ENCODE data around the gene DUSP6. TPM values are rescaled to one million over a fixed set of nuclear protein-coding genes. Genes with fewer than 3 reads are reported as not detected.
"Not testable (repeated sequence)": the region's sequence is repeated elsewhere in the genome, so short reads cannot be mapped to it uniquely, and the experiment has no call there.

The DUSP6 gene
- total and polyA plus RNA-seq, 4 donors, result 19.8 to 96.8 (median 64.0) TPM

- WGBS, 2 donors, result 77 to 81% methylated on average over 10 of the region's 10 CpGs
- peak; percentile 71 to 73 for DNase-seq
- peak; percentile 63 for ATAC-seq (ENCODE audit: low FRiP score)
Observed at GRCh38 chr12:89345830-89346740, 6.2 kb downstream of the DUSP6 start.

DNA sequence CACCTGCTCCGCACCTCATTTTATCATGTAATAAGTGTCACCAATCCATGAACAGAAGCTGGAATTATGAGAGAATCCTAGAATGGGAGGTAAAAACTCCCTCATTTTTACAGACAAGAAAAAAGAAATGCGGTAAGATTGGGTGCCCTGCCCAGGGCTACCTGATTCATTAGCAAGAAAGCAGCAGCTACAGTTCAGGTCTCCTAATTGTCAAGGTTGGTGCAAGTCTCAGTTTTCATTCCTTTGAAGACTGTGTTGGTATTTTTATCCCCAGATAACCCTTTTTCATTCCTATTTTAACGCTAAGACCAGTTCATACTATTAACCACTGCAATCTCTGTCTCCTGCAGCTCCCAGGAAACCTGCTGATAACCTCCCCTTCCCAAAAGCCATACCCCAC, 6.9 kb downstream of the DUSP6 start:
- DNase-seq (no peak), ATAC-seq (ENCODE audit: low FRiP score) (no peak)
- Histone ChIP-seq H3K27me3 (ENCODE audit: control insufficient read depth in 1 of 2, insufficient read depth in 2 of 2, low read length in 1 of 2) (no peaks in the 10 kb centered on the region), H3K9me3 (ENCODE audit: control insufficient read depth, low read length) (no peaks in the 10 kb centered on the region), H3K36me3 (ENCODE audit: control insufficient read depth in 1 of 2, insufficient read depth in 2 of 2, low read length in 1 of 2) (no peaks in the 10 kb centered on the region), H3K4me1 (ENCODE audit: control insufficient read depth in 1 of 2, insufficient read depth in 2 of 2, low read length in 2 of 2) (peaks cover 1 to 14% of the 10 kb centered on the region in 2 donors), H3K4me3 (ENCODE audit: low read length in 2 of 2) (no peak overlapping the region), H3K27ac (ENCODE audit: low read depth in 1 of 2, low read length in 2 of 2) (no peak overlapping the region)
- 87 to 89% methylated on average over 3 of the region's 3 CpGs for WGBS, 2 donors
- intact Hi-C loops (cut with DNase I), result loop anchor here in 1 of 2 donors (5.0 kb wide), 1 partner anchor 182 kb away; the partner anchor contains the start of gene POC1B

More at GRCh38 chr12:89345830-89346740, 6.2 kb downstream of the DUSP6 start:
- Histone ChIP-seq H3K36me3 (ENCODE audit: control insufficient read depth in 1 of 2, insufficient read depth in 2 of 2, low read length in 1 of 2) (no peaks in the 10 kb centered on the region), H3K27ac (ENCODE audit: low read depth in 1 of 2, low read length in 2 of 2) (peak overlapping the region; percentile 24 to 42), H3K4me3 (ENCODE audit: low read length in 2 of 2) (no peak overlapping the region), H3K9me3 (ENCODE audit: control insufficient read depth, low read length) (no peaks in the 10 kb centered on the region), H3K27me3 (ENCODE audit: control insufficient read depth in 1 of 2, insufficient read depth in 2 of 2, low read length in 1 of 2) (no peaks in the 10 kb centered on the region), H3K4me1 (ENCODE audit: control insufficient read depth in 1 of 2, insufficient read depth in 2 of 2, low read length in 2 of 2) (peaks cover 1 to 14% of the 10 kb centered on the region in 2 donors)
- intact Hi-C loops (cut with DNase I), result loop anchor here in 1 of 2 donors (5.0 kb wide), 1 partner anchor 181 kb away; the partner anchor contains the start of gene POC1B

- Histone ChIP-seq H3K4me3 (ENCODE audit: low read length in 2 of 2) (no peak overlapping the region), H3K9me3 (ENCODE audit: control insufficient read depth, low read length) (no peaks in the 10 kb centered on the region), H3K36me3 (ENCODE audit: control insufficient read depth in 1 of 2, insufficient read depth in 2 of 2, low read length in 1 of 2) (no peaks in the 10 kb centered on the region), H3K27ac (ENCODE audit: low read depth in 1 of 2, low read length in 2 of 2) (no peak overlapping the region), H3K4me1 (ENCODE audit: control insufficient read depth in 1 of 2, insufficient read depth in 2 of 2, low read length in 2 of 2) (peaks cover 1 to 14% of the 10 kb centered on the region in 2 donors), H3K27me3 (ENCODE audit: control insufficient read depth in 1 of 2, insufficient read depth in 2 of 2, low read length in 1 of 2) (no peaks in the 10 kb centered on the region)
- DNase-seq (no peak), ATAC-seq (ENCODE audit: low FRiP score) (no peak)
- WGBS, 2 donors, result 90 to 91% methylated on average over 3 of the region's 3 CpGs
- intact Hi-C loops (cut with DNase I), result loop anchor here in 1 of 2 donors (5.0 kb wide), 1 partner anchor 182 kb away; the partner anchor contains the start of gene POC1B
Observed at GRCh38 chr12:89344862-89345202, 7.5 kb downstream of the DUSP6 start.

DNA sequence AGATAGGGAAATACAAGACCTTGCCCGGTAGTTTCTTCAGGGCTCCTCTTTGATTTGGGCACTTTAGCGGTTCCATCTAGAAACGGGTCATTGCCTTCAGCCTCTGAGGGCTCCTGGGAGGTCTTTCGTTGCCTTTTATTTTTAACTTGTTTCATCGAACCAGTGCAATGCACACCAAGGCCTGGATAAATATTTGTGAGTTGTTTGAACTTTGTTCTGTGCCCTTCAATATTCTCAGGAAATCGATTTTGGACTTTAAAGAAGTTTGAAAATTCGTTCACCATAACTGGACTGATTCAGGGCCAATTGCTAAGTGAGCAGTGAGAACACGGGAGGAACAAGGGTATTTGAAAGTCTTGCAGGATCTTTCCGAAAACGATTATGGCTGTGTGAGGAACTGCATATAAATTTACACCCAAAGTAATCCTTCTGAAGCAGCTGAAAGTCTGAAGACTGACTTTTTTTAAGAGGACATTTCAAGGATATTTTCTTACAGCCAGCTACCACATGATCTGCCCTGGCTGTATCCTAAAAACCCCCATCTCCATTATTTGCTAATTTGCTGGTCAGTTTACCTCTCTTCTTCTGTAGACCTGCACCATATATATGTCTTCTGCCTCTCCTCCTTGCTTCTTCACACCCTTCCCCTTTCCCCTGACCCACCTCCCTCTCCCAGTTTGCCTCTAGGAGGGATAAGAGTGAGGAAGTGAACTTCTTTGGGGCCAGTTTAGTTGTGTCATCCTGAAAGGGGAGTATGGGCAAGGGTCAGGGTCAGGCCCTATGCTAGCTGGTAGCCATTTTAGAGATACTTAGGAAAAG, 8.0 kb downstream of the DUSP6 start:
- no peaks in the 10 kb centered on the region for H3K27me3 ChIP-seq (ENCODE audit: control insufficient read depth in 1 of 2, insufficient read depth in 2 of 2, low read length in 1 of 2)
- intact Hi-C loops (cut with DNase I), result no loop called here
- ATAC-seq (ENCODE audit: low FRiP score) (no peak), DNase-seq (no peak)
- 81 to 84% methylated on average over 10 of the region's 10 CpGs for WGBS, 2 donors
- peaks cover 1 to 14% of the 10 kb centered on the region in 2 donors for H3K4me1 ChIP-seq (ENCODE audit: control insufficient read depth in 1 of 2, insufficient read depth in 2 of 2, low read length in 2 of 2)
- H3K27ac ChIP-seq (ENCODE audit: low read depth in 1 of 2, low read length in 2 of 2), result peak overlapping the region in 1 of 2 donors; percentile 4
- no peak overlapping the region for H3K4me3 ChIP-seq (ENCODE audit: low read length in 2 of 2)
- no peaks in the 10 kb centered on the region for H3K9me3 ChIP-seq (ENCODE audit: control insufficient read depth, low read length)
- H3K36me3 ChIP-seq (ENCODE audit: control insufficient read depth in 1 of 2, insufficient read depth in 2 of 2, low read length in 1 of 2), result no peaks in the 10 kb centered on the region

DNA sequence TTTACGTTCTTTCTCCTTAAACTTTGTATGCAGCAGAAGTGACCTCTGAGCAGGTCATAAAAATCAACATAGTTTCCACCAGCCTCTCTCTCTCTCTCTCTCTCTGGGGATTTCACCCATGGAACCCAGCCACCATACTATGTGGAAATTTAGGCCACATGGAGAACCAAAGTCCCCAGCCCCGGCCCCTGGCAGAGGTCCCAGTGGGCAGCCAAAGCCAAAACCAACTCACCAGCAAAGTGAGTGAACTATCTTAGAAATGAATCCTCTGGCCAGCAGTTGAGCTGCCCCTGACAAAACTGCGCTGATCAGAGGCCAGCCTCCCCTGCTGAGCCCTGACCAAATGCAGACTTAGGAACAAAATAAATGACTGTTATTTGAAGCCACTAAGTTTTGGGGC, 9.2 kb downstream of the DUSP6 start:
- Histone ChIP-seq H3K9me3 (ENCODE audit: control insufficient read depth, low read length) (no peaks in the 10 kb centered on the region), H3K27ac (ENCODE audit: low read depth in 1 of 2, low read length in 2 of 2) (peak overlapping the region; percentile 54 to 85), H3K4me3 (ENCODE audit: low read length in 2 of 2) (no peak overlapping the region), H3K27me3 (ENCODE audit: control insufficient read depth in 1 of 2, insufficient read depth in 2 of 2, low read length in 1 of 2) (no peaks in the 10 kb centered on the region), H3K36me3 (ENCODE audit: control insufficient read depth in 1 of 2, insufficient read depth in 2 of 2, low read length in 1 of 2) (no peaks in the 10 kb centered on the region), H3K4me1 (ENCODE audit: control insufficient read depth in 1 of 2, insufficient read depth in 2 of 2, low read length in 2 of 2) (peaks cover 1 to 14% of the 10 kb centered on the region in 2 donors)
- ATAC-seq (ENCODE audit: low FRiP score), result peak; percentile 62
- DNase-seq, result peak; percentile 92 to 94
- intact Hi-C loops (cut with DNase I), result no loop called here
- 3 to 5% methylated on average over 3 of the region's 3 CpGs for WGBS, 2 donors

DNA sequence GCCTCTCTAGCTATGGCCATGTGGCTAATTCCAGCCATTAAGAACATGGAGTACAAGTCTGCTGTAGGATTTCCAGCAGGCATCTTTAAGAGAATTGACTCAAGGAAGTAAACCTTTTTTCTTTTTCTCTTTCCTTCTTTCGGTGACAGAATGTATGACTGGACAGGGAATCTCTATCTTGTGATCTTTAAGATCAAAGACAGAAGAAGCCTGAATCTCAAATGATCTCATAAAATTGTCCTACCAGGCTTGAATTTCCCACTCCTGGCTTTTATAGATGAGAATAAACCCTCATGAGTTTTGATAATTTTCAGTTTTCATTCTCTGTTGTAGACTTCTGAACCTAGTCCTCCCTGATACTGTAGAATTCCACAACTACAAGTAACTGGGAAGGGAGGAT, 11.4 kb downstream of the DUSP6 start:
- peaks cover 1 to 4% of the 10 kb centered on the region in 2 donors for H3K4me1 ChIP-seq (ENCODE audit: control insufficient read depth in 1 of 2, insufficient read depth in 2 of 2, low read length in 2 of 2)
- DNase-seq (no peak), ATAC-seq (ENCODE audit: low FRiP score) (no peak)
- no peaks in the 10 kb centered on the region for H3K27me3 ChIP-seq (ENCODE audit: control insufficient read depth in 1 of 2, insufficient read depth in 2 of 2, low read length in 1 of 2)
- no peak overlapping the region for H3K4me3 ChIP-seq (ENCODE audit: low read length in 2 of 2)
- no peak overlapping the region for H3K27ac ChIP-seq (ENCODE audit: low read depth in 1 of 2, low read length in 2 of 2)
- no peaks in the 10 kb centered on the region for H3K9me3 ChIP-seq (ENCODE audit: control insufficient read depth, low read length)
- no peaks in the 10 kb centered on the region for H3K36me3 ChIP-seq (ENCODE audit: control insufficient read depth in 1 of 2, insufficient read depth in 2 of 2, low read length in 1 of 2)
- WGBS, 2 donors, result 92 to 100% methylated on average over 1 of the region's 1 CpG
- intact Hi-C loops (cut with DNase I), result no loop called here

DNA sequence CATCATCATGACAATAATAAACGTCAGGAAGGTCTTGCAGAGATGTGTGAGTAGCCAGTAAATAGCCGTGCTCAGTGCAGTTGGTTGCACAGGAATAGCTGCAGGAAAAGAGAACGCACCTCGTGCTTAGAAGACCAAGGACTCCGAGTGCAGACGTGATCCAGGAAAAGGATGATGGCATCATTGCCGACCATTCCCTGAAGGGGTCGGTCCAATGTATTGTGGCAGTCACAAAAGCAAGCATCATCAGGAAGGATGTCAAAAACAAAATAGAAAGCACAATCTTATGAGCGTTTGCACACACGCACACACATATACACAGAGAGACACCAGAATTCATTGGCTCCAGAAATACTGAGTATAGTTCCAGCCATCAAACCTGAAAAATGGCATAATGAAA, 12.8 kb downstream of the DUSP6 start:
- no peak for ATAC-seq (ENCODE audit: low FRiP score)
- Histone ChIP-seq H3K27me3 (ENCODE audit: control insufficient read depth in 1 of 2, insufficient read depth in 2 of 2, low read length in 1 of 2) (no peaks in the 10 kb centered on the region), H3K27ac (ENCODE audit: low read depth in 1 of 2, low read length in 2 of 2) (no peak overlapping the region), H3K4me3 (ENCODE audit: low read length in 2 of 2) (no peak overlapping the region), H3K36me3 (ENCODE audit: control insufficient read depth in 1 of 2, insufficient read depth in 2 of 2, low read length in 1 of 2) (no peaks in the 10 kb centered on the region), H3K4me1 (ENCODE audit: control insufficient read depth in 1 of 2, insufficient read depth in 2 of 2, low read length in 2 of 2) (peaks cover 1 to 2% of the 10 kb centered on the region in 2 donors), H3K9me3 (ENCODE audit: control insufficient read depth, low read length) (no peaks in the 10 kb centered on the region)
- intact Hi-C loops (cut with DNase I), result no loop called here
- WGBS, 2 donors, result 89 to 94% methylated on average over 10 of the region's 10 CpGs
- DNase-seq, result no peak

DNA sequence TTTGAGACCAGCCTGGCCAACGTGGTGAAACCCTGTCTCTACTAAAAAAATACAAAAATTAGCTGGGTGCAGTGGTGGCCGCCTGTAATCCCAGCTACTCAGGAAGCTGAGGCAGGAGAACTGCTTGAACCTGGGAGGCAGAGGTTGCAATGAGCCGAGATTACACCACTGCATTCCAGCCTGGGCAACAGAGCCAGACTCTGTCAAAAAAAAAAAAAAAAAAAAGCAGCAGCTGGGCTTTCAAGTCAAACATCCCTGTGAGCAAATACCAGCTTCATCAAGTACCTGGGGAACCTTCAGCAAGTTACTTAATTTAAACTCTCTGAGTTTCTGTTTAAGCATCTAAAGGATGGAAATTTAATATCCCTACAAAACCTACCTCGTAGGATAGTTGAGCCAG, 15.2 kb downstream of the DUSP6 start:
- H3K9me3 ChIP-seq (ENCODE audit: control insufficient read depth, low read length); H3K36me3 ChIP-seq (ENCODE audit: control insufficient read depth in 1 of 2, insufficient read depth in 2 of 2, low read length in 1 of 2); intact Hi-C loops (cut with DNase I); H3K4me3 ChIP-seq (ENCODE audit: low read length in 2 of 2); ATAC-seq (ENCODE audit: low FRiP score); H3K27me3 ChIP-seq (ENCODE audit: control insufficient read depth in 1 of 2, insufficient read depth in 2 of 2, low read length in 1 of 2); DNase-seq; H3K4me1 ChIP-seq (ENCODE audit: control insufficient read depth in 1 of 2, insufficient read depth in 2 of 2, low read length in 2 of 2); H3K27ac ChIP-seq (ENCODE audit: low read depth in 1 of 2, low read length in 2 of 2): not testable (repeated sequence)
- WGBS, 2 donors, result 70 to 71% methylated on average over 4 of the region's 4 CpGs
